D721Med (cell line): ENCODE results near the gene PLCH2.

ENCODE experiments used
- DNase-seq: peaks from one replicate; pipeline ENCODE4 v3.0.0; 2011; ENCODE audit warnings: low spot score; ENCODE audit not compliant: insufficient read length
- FAIRE-seq: peaks from 2 replicates; lab custom pipeline; 2011; peaks lifted over from hg19 to GRCh38; lab: Jason Lieb, UNC
- CTCF ChIP-seq: IDR thresholded peaks from 2 replicates; pipeline ENCODE4 v1.5.1; 2012; ENCODE audit warnings: mild to moderate bottlenecking, control low read depth; ENCODE audit not compliant: insufficient read depth; ENCODE audit errors: missing control alignments

The PLCH2 gene

DNA sequence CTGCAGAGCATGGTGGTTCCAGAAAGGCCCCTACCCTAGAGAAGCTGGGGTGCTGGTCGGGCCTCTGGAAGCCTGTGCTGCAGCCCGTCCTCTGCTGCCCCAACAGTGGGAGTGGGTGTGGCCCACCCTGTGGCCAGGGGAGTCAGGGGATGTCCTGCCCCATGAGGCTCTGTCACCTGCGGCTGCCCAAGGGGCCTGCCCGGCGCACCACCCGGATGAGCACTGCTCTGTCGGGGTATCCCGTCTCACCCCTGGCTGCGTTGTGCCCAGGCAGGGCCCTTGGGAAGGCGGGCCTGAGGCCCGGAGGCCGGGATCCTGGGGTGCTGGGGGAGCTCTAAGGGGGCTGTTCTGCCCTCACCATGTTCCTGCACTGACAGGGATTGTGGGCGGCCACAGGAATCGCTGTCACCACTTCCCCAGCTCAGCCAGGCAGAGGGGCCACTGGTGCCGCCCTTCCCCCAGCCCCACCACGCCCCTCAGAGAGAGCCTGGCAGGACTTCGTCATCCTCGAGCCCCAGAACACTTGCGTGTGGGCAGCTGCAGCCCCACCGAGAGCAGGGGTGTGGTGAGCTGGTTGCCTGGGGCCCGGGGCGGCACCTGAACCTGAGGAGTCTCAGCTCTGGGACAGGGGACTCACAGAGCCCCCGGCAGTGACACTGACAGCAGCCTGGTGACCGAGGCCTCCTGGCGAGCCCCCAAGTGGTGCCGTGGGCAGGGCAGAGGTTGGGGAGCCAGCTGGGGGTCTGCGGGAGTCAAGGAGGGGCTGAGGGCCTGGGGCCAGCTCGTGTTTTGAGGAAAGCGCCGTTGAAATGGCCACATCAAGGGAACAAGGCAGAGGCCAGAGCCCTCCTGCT lies 30.1 kb downstream of the PLCH2 start:
- DNase-seq = no peak
- no peak for TF ChIP-seq CTCF
- FAIRE-seq = no peak

DNA sequence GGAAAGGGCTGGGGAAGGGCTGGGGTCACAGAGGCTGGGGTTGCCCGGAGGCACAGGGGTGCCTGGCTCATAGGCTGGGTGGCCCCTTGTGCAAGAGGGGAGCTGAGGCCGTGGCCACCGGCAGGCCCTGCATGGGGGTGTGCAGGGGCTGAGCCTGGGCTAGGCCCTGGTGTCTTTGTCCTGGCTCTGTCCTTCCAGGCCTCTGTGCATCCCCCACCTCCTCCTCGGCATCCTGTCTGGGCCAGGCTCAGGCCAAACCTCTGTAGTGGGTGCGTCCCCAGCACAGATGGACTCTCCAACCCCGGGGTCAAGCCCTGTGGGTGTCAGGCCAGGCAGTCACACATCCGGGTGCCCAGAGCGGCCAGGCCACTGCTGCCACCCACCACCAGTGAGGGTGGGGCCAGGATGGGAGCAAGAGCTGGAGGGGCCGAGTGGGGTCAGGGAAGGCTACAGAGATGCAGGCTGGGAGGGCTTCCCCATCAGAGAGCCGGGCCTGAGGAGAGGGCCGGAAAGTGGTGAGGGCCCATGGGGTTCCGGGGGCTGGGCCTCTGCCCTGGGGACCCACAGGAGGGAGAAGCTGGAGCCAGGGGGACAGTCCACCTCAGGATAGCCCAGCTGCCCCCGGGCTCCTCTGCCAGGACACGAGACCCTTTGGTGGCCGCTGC lies 30.9 kb downstream of the PLCH2 start:
- DNase-seq (no peak), FAIRE-seq (no peak)
- no peak for TF ChIP-seq CTCF

DNA sequence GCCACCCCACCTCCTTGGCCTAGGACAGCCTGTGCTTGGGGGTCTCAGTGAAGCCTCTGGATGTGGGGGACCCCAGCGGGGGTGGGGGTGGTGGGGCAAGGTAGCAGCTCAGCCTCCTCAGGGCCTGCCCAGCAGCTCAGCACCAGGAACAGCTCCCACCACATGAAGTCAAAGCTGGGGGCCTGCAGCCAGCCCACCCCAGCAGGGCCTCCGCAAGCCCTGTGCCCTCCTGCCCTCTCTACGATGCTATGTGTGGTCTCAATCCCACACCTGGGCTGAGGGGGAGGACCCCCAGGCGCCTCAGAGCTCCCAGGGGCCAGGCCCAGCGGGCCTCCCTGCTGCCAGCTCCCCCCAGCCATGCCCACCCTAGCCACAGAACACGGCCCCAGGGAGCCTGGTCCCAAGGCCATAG lies 31.7 kb downstream of the PLCH2 start:
- DNase-seq (no peak), FAIRE-seq (no peak)
- TF ChIP-seq CTCF = no peak

GRCh38 chr1:2508180-2508579 lies 32.1 kb downstream of the PLCH2 start:
- no peak for TF ChIP-seq CTCF
- no peak for FAIRE-seq
- no peak for DNase-seq

GRCh38 chr1:2508751-2509150 lies 32.7 kb downstream of the PLCH2 start:
- FAIRE-seq (no peak), DNase-seq (no peak)
- TF ChIP-seq CTCF = no peak

GRCh38 chr1:2509589-2509988 lies 33.5 kb downstream of the PLCH2 start:
- TF ChIP-seq CTCF = no peak
- DNase-seq = no peak
- no peak for FAIRE-seq
